Measurements from ENCODE around the gene METTL1. TPM values are rescaled to one million over a fixed set of nuclear protein-coding genes. Genes with fewer than 3 reads are reported as not detected.

Gene METTL1
- polyA plus RNA-seq, 1 donor from 2014 or later, result 15.9 TPM

DNA sequence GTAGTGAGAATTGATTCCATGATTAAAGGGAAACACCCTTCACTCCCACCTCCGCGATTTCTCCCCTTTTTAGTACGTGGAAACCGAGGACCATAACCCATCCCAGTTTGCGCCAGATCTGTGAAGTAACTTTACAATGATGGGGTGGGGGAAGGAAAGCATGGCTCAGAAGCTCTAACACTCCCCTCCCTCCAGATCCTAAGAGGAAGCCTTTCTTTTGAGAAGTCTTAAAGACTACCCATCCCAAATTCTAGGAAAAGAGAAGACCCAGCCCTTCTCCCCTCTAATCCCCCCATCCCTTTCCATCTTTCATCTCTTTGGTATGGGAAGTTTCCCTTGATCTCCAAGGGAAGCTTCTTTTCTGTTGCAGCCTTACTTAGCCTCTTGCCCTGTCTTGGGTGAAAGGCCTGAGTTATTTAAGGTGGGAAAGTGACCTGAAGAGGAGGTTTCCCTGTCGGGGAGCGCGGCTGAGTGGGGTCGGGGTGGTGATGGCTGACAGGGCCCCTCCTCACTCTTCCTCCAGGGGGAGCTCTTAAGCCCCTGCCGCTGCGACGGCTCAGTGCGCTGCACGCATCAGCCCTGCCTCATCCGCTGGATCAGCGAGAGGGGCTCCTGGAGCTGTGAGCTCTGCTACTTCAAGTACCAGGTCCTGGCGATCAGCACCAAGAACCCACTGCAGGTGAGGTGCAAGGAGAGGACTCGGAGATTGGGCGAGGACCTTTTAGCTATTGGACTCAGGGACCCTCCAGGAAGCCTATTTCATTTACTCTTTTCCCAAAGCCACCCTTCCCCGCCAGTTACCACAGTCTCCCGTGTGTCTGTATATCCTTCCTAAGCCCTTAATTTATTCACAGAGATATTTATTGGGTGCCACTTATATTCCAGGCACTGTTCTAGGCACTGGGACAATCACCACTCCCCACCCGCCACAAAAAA is 15.2 kb downstream of the METTL1 start:
- H3K9me3 Mint-ChIP-seq, result no peaks in the 10 kb centered on the region
- H3K27me3 Mint-ChIP-seq, result no peaks in the 10 kb centered on the region
- peaks cover 9% of the 10 kb centered on the region for H3K36me3 Mint-ChIP-seq
- peak overlapping the region; percentile 92 to 96 (median 93) for H3K27ac Mint-ChIP-seq
- peak overlapping the region; percentile 91 to 98 (median 93) for H3K4me3 Mint-ChIP-seq
- H3K4me1 Mint-ChIP-seq, result peaks cover 28 to 45% (median 45%) of the 10 kb centered on the region in 3 donors

DNA sequence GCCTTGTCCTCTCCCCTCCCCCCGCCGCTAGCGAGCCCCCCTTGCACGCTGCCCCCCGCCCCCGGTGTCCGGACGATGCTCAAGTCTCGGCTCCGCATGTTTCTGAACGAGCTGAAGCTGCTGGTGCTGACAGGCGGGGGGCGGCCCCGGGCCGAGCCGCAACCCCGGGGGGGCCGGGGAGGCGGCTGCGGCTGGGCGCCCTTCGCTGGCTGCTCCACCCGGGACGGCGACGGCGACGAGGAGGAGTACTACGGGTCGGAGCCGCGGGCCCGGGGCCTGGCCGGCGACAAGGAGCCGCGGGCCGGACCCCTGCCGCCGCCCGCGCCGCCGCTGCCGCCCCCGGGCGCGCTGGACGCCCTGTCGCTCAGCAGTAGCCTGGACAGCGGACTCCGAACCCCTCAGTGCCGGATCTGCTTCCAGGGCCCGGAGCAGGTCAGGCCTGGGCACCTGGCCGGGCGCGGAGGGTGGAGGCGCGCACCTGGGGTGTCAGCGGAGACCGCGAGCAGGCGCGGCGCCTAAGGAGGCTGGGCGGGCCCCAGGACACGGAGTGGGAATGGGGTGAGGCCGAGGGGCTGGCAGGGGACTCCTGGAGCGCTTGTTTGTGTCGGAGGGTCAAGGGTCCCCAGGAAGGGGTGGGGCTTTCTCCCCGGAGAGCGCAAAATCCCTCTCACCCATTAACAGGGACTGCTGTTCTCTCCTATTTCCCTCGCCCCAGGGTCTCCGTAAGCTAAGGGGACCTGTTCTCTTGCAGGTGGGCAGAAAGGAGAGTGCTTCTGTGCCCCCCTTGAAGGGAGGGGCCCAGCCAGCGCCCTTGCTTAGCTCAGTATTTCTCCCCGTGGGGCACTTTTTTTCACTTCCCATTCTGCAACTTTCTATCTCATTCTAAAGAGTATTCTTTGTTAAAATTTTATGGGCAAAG is 16.2 kb downstream of the METTL1 start:
- Mint-ChIP-seq H3K27me3 (no peaks in the 10 kb centered on the region), H3K4me1 (peaks cover 28 to 53% (median 50%) of the 10 kb centered on the region in 3 donors), H3K4me3 (peak overlapping the region; percentile 91 to 98 (median 93)), H3K36me3 (peaks cover 9% of the 10 kb centered on the region), H3K27ac (peak overlapping the region; percentile 92 to 96 (median 93)), H3K9me3 (no peaks in the 10 kb centered on the region)

DNA sequence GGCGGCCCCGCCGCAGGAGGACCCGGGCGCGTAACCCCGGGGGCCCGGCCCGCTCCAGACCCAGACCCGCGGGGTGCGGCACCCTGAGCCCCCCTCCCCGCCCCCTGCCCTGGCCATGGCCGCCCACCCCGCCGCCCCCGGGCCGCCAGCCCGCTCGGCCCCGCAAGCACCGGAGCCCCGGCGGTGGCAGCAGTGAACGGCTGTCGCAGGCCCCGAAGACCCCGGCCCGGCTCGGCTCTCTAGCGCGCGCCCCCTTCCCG is 16.8 kb downstream of the METTL1 start:
- Mint-ChIP-seq H3K4me1 (peaks cover 28 to 55% (median 52%) of the 10 kb centered on the region in 3 donors), H3K36me3 (peaks cover 9% of the 10 kb centered on the region), H3K27me3 (no peaks in the 10 kb centered on the region), H3K4me3 (peak overlapping the region in 2 of 4 donors; percentile 35 to 50), H3K9me3 (no peaks in the 10 kb centered on the region), H3K27ac (no peak overlapping the region)

DNA sequence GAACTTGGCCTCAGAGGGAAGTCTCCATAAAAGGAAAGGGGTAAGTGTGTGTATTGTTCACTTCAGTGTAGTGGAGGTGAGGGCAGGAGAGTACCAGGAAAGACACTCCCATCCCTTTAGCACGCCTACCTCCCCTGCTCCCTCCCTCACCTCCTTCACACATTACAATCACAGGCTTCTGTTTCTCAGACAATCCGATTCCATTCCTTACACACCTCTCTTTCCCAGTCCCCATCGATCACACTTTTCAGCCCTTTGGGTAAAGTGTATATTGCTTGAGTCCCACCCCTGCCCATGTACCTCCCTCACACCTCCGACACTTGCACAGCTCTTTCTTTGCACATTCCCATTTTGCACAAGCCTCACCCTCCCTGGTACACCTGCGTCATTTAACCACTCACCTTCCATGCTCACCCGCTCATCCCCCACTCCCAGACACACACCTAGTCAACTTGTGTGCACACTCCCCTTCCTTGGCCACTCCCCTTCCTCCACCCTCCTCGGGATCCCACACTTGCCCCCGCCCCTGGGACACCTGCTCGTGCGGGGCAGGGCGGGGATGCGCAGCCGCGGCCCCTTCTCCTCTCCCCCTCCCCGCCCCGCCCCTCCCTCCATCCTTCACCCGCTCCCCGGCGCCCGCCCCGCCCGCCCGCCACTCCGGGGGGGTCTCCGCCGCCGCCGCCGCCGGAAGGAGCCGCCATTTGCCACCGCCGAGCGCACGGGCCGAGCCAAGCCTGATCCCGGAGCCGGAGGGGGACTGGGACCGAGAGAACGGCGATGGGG is 17.3 kb downstream of the METTL1 start, which contains the start of gene MARCHF9:
MARCHF9 (plus strand) TSS at position 693 of the 783 bp plus-strand sequence. CDS start 426 bp downstream, outside the sequence.
- peak within 1 kb of the TSS; percentile 91 to 98 (median 94) for H3K4me3 Mint-ChIP-seq
- peaks cover 27 to 50% (median 50%) of the 10 kb centered on the region in 3 donors for H3K4me1 Mint-ChIP-seq
- H3K36me3 Mint-ChIP-seq, result peaks cover 7% of the 10 kb centered on the region
- no peaks in the 10 kb centered on the region for H3K27me3 Mint-ChIP-seq
- H3K9me3 Mint-ChIP-seq, result no peaks in the 10 kb centered on the region
- H3K27ac Mint-ChIP-seq, result peak within 1 kb of the TSS; percentile 92 to 98 (median 93)

DNA sequence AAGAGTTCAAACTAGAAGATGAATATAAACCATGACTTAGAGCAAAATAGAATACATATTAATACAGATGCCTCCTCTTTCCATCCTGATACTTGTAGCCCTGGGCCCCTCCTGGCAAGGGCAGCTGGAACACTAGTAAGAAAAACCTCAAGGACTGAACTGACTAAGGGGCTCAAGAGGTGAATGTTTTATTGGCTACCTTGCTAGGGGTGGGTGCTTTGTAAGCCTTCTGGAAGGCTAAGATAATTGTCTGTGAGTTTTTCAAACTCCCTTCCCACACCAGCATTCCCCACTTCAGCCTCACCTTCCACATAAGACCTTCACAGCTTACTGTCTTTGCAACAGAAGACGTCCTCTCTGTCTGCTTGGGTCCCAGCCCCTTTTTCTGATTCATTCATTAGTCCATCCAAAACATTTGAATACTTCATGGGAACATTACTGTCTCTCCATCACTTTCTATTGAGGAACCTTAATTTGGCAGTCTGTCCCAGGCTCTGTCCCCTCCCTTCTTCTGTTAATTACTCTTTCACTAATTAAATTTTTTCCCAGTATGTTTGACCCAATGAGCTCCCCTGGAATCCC is 18.1 kb downstream of the METTL1 start:
- Mint-ChIP-seq H3K4me3 (peak overlapping the region; percentile 77 to 97 (median 93)), H3K27me3 (no peaks in the 10 kb centered on the region), H3K36me3 (peaks cover 3% of the 10 kb centered on the region), H3K27ac (peak overlapping the region; percentile 65 to 98 (median 85)), H3K4me1 (peaks cover 22 to 47% (median 45%) of the 10 kb centered on the region in 3 donors), H3K9me3 (no peaks in the 10 kb centered on the region)

DNA sequence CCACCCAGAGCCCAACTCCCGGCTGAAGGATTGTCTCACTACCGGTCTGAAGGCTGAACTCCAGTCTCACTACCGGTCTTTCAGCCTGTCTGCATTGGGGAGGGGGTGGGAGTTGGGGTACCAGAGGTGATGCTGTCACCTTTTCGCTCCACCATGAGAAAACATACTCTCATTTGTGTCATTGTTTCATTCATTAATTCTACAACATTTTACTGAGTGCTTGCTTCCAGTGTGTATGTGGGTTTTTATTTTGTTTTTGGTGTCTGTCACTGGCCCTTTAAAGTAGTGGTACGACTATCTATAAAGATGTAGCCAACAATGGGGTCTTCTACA is 19.3 kb downstream of the METTL1 start:
- Mint-ChIP-seq H3K27ac (peak overlapping the region; percentile 85 to 98 (median 96)), H3K9me3 (no peaks in the 10 kb centered on the region)

DNA sequence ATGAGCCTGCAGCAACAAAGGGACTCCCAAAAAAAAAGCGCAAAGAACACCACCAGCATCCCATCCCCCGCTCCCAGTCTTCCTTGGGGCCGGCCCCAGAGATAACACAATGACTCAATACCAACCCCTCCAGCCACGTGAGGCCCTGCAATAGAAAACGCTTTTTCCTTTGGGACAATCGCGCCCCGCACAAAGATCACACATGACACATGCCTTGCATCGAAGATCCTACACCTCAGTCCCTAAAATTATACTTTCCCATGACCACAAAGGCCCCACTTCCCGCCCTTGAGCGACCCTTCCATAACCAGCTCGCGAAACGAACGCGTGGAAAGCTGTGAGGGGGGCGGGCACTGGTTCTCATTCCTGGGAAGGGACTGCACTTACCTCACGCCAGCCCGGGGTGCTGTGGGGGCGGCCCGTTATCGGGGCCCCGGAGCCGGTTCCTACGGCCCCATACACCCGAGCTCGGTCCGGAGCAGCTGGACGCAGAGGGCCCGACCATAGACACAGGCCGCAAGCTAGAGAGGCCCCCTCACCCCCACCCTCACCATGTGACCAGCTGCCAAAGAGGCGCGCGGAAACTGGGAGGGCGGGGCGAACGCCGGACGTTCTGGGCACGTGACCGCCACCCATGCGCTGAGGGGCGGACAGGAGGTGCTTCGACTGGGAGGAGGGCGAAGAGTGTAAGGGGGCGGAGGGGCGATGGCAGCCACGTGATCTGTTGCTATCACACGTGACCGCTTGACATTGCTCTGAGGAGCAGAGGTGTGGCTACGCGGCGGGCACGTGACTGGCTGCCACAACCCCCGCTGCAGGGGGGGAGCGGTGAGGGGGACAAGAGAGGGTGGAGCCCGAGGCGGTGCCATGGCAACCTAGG is 19.9 kb downstream of the METTL1 start, which contains the start of gene CDK4:
CDK4 (minus strand) TSS at position 523 of the 880 bp plus-strand sequence. CDS start 593 bp downstream, outside the sequence.
- Mint-ChIP-seq H3K36me3 (peaks cover 1% of the 10 kb centered on the region), H3K4me1 (peaks cover 22 to 44% (median 43%) of the 10 kb centered on the region in 3 donors), H3K27ac (peak within 1 kb of the TSS; percentile 85 to 98 (median 96)), H3K4me3 (peak within 1 kb of the TSS; percentile 77 to 95 (median 90)), H3K9me3 (no peaks in the 10 kb centered on the region), H3K27me3 (no peaks in the 10 kb centered on the region)

More for the DNA sequence above, 19.3 kb downstream of the METTL1 start:
- H3K36me3 Mint-ChIP-seq, result peaks cover 3% of the 10 kb centered on the region
- H3K27me3 Mint-ChIP-seq, result no peaks in the 10 kb centered on the region
- H3K4me1 Mint-ChIP-seq, result peaks cover 22 to 45% (median 44%) of the 10 kb centered on the region in 3 donors
- H3K4me3 Mint-ChIP-seq, result peak overlapping the region; percentile 77 to 95 (median 90)

DNA sequence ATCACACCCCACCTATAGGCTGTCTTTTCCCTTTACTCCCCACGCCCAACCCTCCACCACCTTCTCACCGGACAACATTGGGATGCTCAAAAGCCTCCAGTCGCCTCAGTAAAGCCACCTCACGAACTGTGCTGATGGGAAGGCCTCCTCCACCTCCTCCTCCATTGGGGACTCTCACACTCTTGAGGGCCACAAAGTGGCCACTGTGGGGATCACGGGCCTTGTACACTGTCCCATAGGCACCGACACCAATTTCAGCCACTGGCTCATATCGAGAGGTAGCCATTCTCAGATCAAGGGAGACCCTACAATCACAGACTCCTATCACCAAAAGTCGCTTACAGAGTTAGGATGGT is 20.5 kb downstream of the METTL1 start:
- peaks cover 18 to 40% (median 38%) of the 10 kb centered on the region in 3 donors for H3K4me1 Mint-ChIP-seq

DNA sequence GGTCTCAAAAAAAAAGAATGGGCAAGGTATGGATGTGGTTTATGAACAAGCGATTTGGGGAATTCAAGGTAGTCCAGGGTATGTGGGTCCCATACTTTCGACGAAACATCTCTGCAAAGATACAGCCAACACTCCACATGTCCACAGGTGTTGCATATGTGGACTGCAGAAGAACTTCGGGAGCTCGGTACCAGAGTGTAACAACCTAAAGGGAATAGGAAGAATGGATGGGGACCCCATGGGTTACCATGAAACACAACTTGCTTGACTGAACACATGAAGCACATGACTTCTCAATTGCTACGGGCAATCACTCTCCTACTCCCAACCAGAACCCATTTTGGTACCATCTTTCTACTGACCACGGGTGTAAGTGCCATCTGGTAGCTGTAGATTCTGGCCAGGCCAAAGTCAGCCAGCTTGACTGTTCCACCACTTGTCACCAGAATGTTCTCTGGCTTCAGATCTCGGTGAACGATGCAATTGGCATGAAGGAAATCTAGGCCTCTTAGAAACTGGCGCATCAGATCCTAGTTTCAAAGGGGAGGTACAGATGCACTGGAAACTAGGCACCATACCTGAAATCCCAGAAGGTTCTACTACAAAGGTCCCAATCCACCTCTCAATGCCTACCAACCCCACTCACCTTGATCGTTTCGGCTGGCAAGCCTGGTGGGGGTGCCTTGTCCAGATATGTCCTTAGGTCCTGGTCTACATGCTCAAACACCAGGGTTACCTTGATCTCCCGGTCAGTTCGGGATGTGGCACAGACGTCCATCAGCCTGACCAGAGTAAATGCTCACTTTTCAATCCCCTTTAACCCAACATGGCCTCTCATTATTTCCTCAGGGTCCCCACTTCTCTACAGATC is 21.1 kb downstream of the METTL1 start:
- Mint-ChIP-seq H3K4me1 (peaks cover 19 to 42% (median 39%) of the 10 kb centered on the region in 3 donors), H3K36me3 (no peaks in the 10 kb centered on the region), H3K27me3 (no peaks in the 10 kb centered on the region), H3K4me3 (peak overlapping the region; percentile 77 to 95 (median 90)), H3K9me3 (no peaks in the 10 kb centered on the region), H3K27ac (peak overlapping the region in 2 of 3 donors; percentile 85 to 98)

More for the DNA sequence above, 20.5 kb downstream of the METTL1 start:
- no peaks in the 10 kb centered on the region for H3K9me3 Mint-ChIP-seq
- H3K27me3 Mint-ChIP-seq, result no peaks in the 10 kb centered on the region
- peak overlapping the region; percentile 77 to 95 (median 90) for H3K4me3 Mint-ChIP-seq
- peaks cover 1% of the 10 kb centered on the region for H3K36me3 Mint-ChIP-seq
- H3K27ac Mint-ChIP-seq, result peak overlapping the region; percentile 85 to 98 (median 96)

DNA sequence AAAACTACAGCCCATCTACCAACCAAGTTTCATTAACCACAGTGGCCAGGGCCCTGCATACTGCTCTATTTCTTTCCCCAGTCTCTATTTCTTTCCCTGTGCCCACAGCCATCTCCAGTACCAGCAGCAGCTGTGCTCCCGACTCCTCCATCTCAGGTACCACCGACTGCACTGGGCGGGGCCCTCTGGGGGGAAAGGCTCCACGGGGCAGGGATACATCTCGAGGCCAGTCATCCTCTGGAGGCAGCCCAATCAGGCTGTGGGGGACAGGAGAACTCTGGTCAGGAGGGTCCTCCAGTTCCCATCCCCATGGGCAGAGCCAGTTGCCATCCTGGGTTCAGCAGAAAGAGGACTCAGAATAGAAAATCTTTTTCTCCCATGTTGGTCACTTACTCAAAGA is 22.8 kb downstream of the METTL1 start:
- Mint-ChIP-seq H3K4me1 (peaks cover 25 to 47% (median 42%) of the 10 kb centered on the region in 3 donors), H3K4me3 (peak overlapping the region in 1 of 4 donors; percentile 5), H3K9me3 (no peaks in the 10 kb centered on the region), H3K36me3 (no peaks in the 10 kb centered on the region), H3K27me3 (no peaks in the 10 kb centered on the region), H3K27ac (no peak overlapping the region)

DNA sequence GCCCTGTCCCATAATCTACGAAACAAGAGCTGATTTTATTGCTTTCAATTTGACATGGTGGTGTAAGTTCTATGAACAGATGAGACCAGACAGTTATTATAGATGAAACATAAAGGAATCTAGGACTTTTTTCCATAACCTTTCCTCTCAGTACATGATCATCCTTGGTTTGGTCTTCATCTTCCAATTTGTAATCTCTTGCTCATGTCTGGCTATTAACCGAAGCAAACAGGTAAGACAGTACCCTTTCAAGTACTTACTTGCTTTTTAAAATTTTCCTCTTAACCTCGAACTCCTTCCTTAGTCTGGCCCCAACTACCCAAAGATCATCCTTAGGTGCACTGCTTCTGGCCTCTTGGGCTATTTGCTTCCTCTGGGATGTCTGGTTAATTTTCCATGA is 25.9 kb downstream of the METTL1 start:
- H3K4me1 Mint-ChIP-seq, result peaks cover 16 to 35% (median 33%) of the 10 kb centered on the region in 3 donors
- H3K36me3 Mint-ChIP-seq, result no peaks in the 10 kb centered on the region
- no peaks in the 10 kb centered on the region for H3K9me3 Mint-ChIP-seq
- H3K4me3 Mint-ChIP-seq, result peak overlapping the region; percentile 78 to 97 (median 95)
- H3K27me3 Mint-ChIP-seq, result peaks cover under 1% of the 10 kb centered on the region
- peak overlapping the region; percentile 62 to 97 (median 88) for H3K27ac Mint-ChIP-seq

DNA sequence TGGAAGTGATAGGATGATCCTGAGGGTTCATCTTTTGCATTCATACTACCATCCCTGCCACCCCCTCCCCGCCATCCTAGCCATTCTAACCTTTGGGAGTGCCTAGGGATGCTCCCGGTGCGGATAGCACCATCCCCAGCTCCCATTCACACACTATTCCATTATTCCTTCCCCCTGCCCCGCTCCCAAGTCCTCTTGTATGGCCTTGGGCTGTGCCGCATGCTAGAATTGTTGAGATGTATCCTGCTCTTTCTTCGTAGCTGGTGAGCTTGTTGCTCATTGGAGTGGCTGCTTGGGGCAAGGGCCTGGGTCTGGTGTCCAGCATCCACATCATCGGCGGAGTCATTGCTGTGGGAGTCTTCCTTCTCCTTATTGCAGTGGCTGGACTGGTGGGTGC is 26.4 kb downstream of the METTL1 start:
- peaks cover 2% of the 10 kb centered on the region for H3K27me3 Mint-ChIP-seq
- peak overlapping the region; percentile 78 to 97 (median 95) for H3K4me3 Mint-ChIP-seq
- H3K27ac Mint-ChIP-seq, result peak overlapping the region; percentile 62 to 97 (median 97)
- no peaks in the 10 kb centered on the region for H3K36me3 Mint-ChIP-seq
- no peaks in the 10 kb centered on the region for H3K9me3 Mint-ChIP-seq
- peaks cover 21 to 36% (median 35%) of the 10 kb centered on the region in 3 donors for H3K4me1 Mint-ChIP-seq

All from IgD-negative memory B cell (primary cell).